G401 (cell line): Measurements from ENCODE around the gene LTBP1. TPM values are rescaled to one million over a fixed set of nuclear protein-coding genes. Genes with fewer than 3 reads are reported as not detected.

Source experiments
- DNase-seq: peaks from one replicate; pipeline ENCODE4 v3.0.0-alpha.2; 2015; ENCODE audit warnings: low spot score
- in situ Hi-C: cut with HindIII; loops from 2 replicates; pipeline ENCODE4 v1.10.0; 2016; ENCODE audit warnings: low sequenced_read_pairs, mixed read lengths
- total RNA-seq: library from RNA; depleted of rRNA; stranded (reverse); fragments of >200 nt; shearing (Covaris generic); gene quantifications from 2 replicates; pipeline ENCODE4 v1.2.3, GENCODE V29; 2014

The LTBP1 gene
- total RNA-seq, 1 experiment from 2014 or later, result 12.5 TPM

DNA sequence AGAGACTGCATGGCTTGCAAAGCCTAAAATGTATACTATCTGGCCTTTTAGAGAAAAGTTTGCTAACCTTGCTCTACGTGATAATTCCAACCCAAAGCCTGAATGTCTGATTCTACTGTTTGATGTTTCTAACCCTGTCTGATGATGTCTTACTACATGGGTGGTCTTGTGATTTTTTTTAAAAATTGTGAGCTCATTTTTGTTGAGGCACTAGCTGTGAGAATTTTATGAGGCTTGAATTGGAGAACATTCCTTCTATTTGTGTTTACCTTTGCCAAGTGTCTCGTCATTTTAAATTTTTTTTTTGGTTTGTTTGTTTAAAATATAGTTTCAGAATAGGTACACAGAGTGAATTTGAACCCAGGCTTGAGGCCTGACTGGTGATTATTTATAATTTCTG lies 15.2 kb upstream of the LTBP1 start:
- in situ Hi-C loops, result no loop called here
- DNase-seq, result no peak

GRCh38 chr2:32931945-32932709 lies 14.6 kb upstream of the LTBP1 start:
- in situ Hi-C loops, result no loop called here
- no peak for DNase-seq

DNA sequence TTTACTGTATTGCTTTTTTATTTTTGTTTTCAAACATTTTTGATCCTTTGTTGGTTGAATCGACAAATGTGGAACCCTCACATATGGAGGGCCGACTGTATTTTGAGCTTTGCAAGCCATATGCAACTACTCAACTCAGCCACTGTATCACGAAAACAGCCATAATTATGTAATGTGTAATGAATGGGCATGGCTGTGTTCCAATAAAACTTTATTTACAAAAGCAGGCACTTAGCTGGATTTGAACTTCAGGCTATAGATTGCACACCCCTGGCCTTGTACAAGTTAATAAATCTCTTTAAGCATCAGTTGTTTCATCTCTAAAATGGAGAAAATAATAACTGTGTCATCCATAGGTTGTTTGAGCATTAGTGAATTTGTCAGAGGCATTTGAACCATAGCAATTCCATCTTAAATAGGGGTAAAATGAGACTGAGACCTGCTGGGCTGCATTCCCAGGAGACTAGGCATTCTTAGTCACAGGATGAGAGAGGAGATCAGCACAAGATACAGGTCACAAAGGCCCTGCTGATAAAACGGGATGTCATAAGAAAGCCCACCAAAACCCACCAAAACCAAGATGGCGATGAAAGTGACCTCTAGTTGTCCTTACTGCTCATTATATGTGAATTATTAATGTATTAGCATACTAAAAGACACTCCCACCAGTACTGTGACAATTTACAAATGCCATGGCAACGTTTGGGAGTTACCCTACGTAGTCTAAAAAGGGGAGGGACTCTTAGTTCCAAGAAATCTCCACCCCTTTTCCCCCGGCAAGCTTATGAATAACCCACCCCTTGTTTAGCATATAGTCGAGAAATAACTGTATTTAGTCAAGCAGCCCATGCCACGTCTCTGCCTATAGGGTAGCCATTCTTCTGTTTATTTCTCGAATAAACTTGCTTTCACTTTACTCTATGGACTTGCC lies 13.7 kb upstream of the LTBP1 start:
- no peak for DNase-seq
- in situ Hi-C loops, result no loop called here

DNA sequence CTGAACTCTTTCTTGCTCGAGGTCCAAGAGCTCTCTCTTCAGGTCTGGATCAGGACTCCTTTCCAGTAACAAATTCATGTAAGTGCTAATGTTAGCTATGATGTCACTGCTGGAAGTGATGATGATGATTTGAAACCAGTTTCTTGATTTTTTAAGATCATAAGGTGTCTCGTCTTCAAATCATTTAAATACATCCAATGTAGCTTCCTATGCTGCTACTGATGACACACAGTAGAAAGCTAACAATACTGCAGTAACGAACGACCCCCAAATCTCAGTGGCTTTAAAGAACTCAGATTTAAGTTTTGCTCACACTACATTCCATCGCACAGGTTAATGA lies 13.0 kb upstream of the LTBP1 start:
- in situ Hi-C loops, result no loop called here
- no peak for DNase-seq

- DNase-seq, result no peak
- in situ Hi-C loops, result no loop called here
These were observed 8.9 kb upstream of the LTBP1 start for GRCh38 chr2:32937602-32938448.

DNA sequence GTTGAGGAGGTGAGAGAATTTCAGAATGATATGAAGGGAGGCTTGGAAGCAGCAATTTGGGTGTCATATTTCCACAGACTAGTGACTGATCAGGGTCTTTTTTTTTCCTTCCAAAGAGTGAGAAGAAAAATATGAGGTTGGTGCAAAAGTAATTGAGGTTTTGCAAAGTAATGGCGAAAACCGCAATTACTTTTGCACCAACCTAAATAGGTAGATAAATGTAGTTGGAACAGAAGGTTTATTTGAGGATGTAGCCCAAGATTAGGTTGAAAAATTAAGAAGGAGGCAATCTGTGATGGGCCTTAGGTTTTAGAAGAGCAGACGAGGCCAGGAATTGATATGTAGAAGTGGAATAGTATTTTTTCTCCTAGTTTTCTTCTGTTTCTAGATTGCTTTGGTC lies 7.8 kb upstream of the LTBP1 start:
- in situ Hi-C loops, result no loop called here
- DNase-seq, result no peak

GRCh38 chr2:32940316-32940997 lies 6.3 kb upstream of the LTBP1 start:
- DNase-seq, result no peak
- in situ Hi-C loops, result no loop called here

DNA sequence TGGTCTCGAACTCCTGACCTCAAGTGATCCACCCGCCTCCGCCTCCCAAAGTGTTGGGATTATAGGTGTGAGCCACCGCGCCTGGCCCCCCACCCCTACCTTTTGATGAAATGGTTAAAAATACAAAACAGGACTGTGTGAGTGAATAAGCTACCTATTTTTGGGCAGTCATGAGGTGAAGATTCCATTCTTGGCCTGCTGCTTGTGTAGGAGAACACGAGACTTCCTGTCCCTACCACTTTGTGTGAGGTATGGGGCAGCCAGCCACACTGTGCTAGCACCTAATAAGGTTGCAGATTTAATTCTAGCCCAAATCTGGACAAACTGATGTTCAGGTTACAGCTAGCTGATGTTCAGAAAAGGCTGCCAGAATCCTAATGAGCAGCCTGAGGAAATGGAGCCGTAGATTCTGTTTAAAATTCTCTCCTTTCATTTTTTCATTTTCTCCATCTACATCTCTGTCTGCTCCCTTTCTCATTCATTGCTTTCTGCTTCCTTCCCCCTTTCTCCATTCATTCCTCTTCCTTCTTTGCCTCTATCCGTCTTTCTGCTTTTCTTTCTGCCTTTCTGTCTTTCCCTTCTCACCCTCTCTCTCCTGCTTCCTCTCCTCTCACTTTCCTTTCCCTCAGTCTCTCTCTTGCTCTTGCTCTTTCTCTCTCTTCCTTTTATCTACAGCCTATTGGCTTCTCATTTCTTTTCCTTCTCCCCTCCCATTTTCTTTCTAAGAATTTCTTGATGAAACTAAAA lies 4.6 kb upstream of the LTBP1 start:
- in situ Hi-C loops, result no loop called here
- DNase-seq, result no peak

DNA sequence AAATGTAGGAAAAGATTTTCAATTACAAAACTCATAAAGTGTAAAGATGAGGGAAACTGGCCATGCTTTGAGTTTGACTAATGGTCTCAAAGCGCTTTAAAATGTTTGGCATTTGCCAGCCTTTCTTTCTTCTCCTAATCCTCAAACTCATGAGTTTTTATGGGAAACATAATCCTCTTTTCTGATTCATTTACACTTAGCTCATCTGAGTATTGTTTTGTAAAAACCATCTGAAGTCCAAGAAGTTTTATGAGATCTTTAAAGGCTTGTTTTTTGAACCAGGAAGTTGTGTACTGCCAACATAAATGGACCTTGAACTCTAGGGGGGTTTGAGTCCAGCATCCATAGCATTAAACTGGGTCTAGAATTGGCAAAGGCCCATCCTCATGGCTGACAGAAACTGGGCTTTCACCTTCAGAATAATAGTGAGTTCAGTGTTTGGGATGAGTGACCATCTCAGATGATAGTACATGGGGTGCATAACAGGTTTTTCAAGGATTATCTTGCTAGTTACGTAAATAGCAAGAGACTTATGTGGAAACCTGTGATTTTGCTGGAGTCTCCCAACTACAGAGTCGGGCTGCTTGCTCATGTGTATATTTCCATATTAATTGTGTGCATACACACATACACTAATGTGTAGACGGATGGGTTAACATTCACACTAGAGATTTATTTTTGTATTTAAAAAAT lies 3.8 kb upstream of the LTBP1 start:
- in situ Hi-C loops, result no loop called here
- no peak for DNase-seq

GRCh38 chr2:32945286-32945685 lies 1.5 kb upstream of the LTBP1 start:
- DNase-seq, result no peak

GRCh38 chr2:32947076-32947483 lies 327 bp downstream of the LTBP1 start:
- in situ Hi-C loops, result no loop called here
- no peak for DNase-seq

More at GRCh38 chr2:32945286-32945685, 1.5 kb upstream of the LTBP1 start:
- in situ Hi-C loops, result no loop called here

- in situ Hi-C loops, result no loop called here
These were observed 861 bp downstream of the LTBP1 start for GRCh38 chr2:32947484-32948143.

GRCh38 chr2:32948266-32948665 lies 1.5 kb downstream of the LTBP1 start:
- in situ Hi-C loops, result no loop called here
- no peak for DNase-seq

More at GRCh38 chr2:32947484-32948143, 861 bp downstream of the LTBP1 start:
- no peak for DNase-seq

DNA sequence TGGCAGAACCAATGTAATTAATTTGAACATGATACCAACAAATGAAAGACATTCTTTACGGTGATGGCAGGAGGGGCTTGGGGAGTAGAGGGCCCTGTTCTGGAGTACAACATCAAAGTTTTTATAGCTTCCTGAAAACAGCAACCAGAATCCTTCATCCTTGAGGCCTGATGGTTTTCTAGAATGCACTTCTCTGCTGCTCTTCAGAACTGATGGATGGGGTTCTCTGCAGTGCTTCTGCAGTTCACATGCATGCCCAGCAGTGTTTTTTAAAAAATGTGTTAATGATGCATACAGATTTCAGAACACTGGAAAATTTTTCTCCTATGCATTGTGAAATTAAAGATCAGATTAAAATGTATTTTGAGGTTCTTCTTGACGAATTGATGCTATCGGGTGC lies 2.5 kb downstream of the LTBP1 start:
- in situ Hi-C loops, result no loop called here
- DNase-seq, result no peak

DNA sequence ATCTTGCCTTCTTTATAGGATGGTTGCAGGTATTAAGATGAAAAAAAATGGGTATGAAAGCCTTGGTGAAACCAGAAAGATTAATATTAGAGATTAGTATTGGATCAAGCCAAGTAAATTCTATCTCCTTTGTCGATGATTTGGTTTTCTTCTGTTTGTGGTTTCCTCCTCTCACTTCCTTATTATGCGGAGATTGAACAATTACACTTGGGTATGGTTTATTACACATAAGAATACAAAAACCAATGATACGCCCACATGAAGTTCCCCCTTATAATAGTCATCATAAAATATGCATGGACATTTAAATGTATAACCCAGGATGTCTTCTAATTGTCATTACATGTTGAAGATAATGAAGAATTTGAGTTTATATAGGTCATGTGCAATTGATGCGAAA lies 4.9 kb downstream of the LTBP1 start:
- in situ Hi-C loops, result no loop called here
- no peak for DNase-seq

DNA sequence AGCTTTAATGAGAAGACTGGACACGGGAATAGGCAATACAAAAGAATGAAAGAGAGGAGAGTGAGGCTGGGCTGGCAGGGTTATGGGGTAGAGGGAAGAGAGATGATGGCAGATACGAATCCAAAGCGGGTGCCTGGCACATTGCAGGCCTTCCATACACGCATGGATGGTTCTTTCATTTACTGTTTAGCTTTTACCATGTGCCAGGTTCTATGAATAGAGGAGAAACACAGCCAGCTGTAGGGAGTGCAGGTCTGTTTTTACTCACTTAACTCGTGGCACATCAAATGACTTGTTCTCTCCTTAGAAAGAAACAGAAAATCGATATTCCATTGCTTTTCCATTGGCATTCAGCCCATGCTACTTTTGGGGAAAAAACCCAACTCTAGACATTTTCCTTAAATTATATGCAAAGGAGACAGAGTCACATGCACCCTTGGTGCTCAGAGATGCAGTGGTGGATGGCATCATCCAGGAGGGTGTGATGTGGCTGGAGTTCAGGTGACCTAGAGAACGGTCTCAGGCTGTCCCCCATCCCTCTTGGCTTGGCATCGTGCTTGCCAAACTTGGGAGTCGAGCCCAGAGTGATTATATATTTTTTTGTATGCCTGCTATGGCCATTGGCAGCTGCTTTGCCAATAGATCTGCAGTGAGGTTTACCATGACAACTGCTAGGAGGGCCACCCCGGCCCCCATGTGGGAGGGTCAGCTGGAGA lies 6.2 kb downstream of the LTBP1 start:
- no peak for DNase-seq
- in situ Hi-C loops, result no loop called here

- no peak for DNase-seq
- in situ Hi-C loops, result no loop called here
These were observed 7.5 kb downstream of the LTBP1 start for GRCh38 chr2:32954206-32954605.
